ENCODE results near the gene RASA2. TPM values are rescaled to one million over a fixed set of nuclear protein-coding genes. Genes with fewer than 3 reads are reported as not detected.

RASA2 gene
- polyA plus RNA-seq, 1 donor from 2014 or later: 37.5 TPM

- Histone ChIP-seq H3K36me3 (ENCODE audit: insufficient read depth, low read length) (no peaks in the 10 kb centered on the region), H2AFZ (ENCODE audit: low read depth, low read length) (peak overlapping the region; percentile 58), H3K27me3 (ENCODE audit: insufficient read depth, low read depth, low read length) (no peaks in the 10 kb centered on the region), H3K4me2 (ENCODE audit: low read length) (no peak overlapping the region), H3K9ac (ENCODE audit: low read length) (no peak overlapping the region), H3K4me3 (ENCODE audit: low read length) (no peak overlapping the region), H3K9me3 (ENCODE audit: low read length) (no peaks in the 10 kb centered on the region), H3K9me2 (ENCODE audit: insufficient read depth, low read length) (no peaks in the 10 kb centered on the region), H3F3A (ENCODE audit: insufficient read depth, low read length, poor library complexity, severe bottlenecking) (peaks cover 3% of the 10 kb centered on the region), H4K20me1 (ENCODE audit: insufficient read depth) (no peaks in the 10 kb centered on the region), H3K79me2 (replicated peaks; ENCODE audit: insufficient read depth, low read length) (no peaks in the 10 kb centered on the region), H3K27ac (ENCODE audit: low read length) (peak overlapping the region; percentile 40)
- TF ChIP-seq REST (IDR thresholded peaks at IDR 0.05; ENCODE audit: borderline replicate concordance) (no peak), CTCF (IDR thresholded peaks at IDR 0.05; ENCODE audit: poor library complexity, severe bottlenecking) (peak; percentile 70), EZH2 (IDR thresholded peaks at IDR 0.05; ENCODE audit: borderline replicate concordance, insufficient read depth, low read length, poor library complexity, severe bottlenecking) (no peak), RAD21 (conservative IDR thresholded peaks at IDR 0.05) (peak; percentile 70), POLR2AphosphoS5 (IDR thresholded peaks at IDR 0.05) (no peak), TAF1 (IDR thresholded peaks at IDR 0.05; ENCODE audit: low read depth) (no peak), SMC3 (conservative IDR thresholded peaks at IDR 0.05; ENCODE audit: poor library complexity) (peak; percentile 78), MXI1 (conservative IDR thresholded peaks at IDR 0.05; ENCODE audit: poor library complexity, severe bottlenecking) (no peak)
Observed at GRCh38 chr3:141465221-141465620, 21.6 kb upstream of the RASA2 start.

DNA sequence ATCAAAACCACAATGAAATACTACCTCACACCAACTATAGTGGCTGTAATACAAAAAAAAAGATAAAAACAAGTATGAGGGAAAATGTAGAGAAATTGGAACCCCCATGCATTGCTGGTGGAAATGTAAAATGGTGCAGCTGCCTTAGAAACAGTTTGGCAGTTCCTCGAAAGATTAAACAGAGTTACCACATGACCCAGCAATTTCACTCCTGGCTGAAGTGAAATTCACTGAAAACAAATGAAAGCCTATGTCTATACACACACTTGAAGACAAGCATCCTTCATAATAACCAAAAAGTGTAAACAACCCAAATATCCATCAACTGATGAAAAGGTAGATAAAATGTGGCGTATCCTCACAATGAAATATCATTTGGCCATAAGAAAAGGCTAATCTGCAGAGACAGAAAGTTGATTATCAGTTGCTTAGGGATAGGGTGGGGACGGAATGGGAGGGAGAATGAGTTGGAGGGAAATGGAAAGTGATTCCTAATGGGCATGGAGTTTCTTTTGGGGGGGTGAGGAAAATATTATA, 20.1 kb upstream of the RASA2 start:
- H3K9me3 ChIP-seq (ENCODE audit: low read length): no peaks in the 10 kb centered on the region
- H2AFZ ChIP-seq (ENCODE audit: low read depth, low read length): no peak overlapping the region
- no peak overlapping the region for H3K4me2 ChIP-seq (ENCODE audit: low read length)
- H3K27me3 ChIP-seq (ENCODE audit: insufficient read depth, low read depth, low read length): no peaks in the 10 kb centered on the region
- no peaks in the 10 kb centered on the region for H3K36me3 ChIP-seq (ENCODE audit: insufficient read depth, low read length)
- no peaks in the 10 kb centered on the region for H3K9me2 ChIP-seq (ENCODE audit: insufficient read depth, low read length)
- H3F3A ChIP-seq (ENCODE audit: insufficient read depth, low read length, poor library complexity, severe bottlenecking): peaks cover 3% of the 10 kb centered on the region
- no peak overlapping the region for H3K27ac ChIP-seq (ENCODE audit: low read length)
- no peak for TF ChIP-seq SMC3 (conservative IDR thresholded peaks at IDR 0.05; ENCODE audit: poor library complexity)
- no peak for TF ChIP-seq RAD21 (conservative IDR thresholded peaks at IDR 0.05)
- H3K79me2 ChIP-seq (replicated peaks; ENCODE audit: insufficient read depth, low read length): no peaks in the 10 kb centered on the region
- no peaks in the 10 kb centered on the region for H4K20me1 ChIP-seq (ENCODE audit: insufficient read depth)
- no peak overlapping the region for H3K9ac ChIP-seq (ENCODE audit: low read length)
- H3K4me3 ChIP-seq (ENCODE audit: low read length): no peak overlapping the region

DNA sequence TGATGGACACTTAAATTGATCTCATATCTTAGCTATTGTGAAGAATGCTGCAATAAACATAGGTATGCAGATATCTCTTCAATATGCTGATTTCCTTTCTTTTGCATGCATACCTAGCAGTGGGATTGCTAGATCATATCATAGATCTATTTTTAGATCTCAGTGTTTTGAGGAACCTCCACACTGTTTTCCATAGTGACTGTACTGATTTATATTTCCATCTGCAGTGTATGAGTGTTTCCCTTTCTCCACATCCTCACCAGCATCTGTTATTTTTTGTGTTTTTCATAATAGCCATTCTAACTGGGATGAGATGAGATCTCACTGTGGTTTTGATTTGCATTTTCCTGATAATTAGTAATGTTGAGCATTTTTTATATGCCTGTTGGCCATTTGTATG, 17.1 kb upstream of the RASA2 start:
- TF ChIP-seq SMC3 (conservative IDR thresholded peaks at IDR 0.05; ENCODE audit: poor library complexity) (no peak), CTCF (IDR thresholded peaks at IDR 0.05; ENCODE audit: poor library complexity, severe bottlenecking) (no peak), RAD21 (conservative IDR thresholded peaks at IDR 0.05) (no peak)

More for the DNA sequence above, 17.1 kb upstream of the RASA2 start:
- H3K36me3 ChIP-seq (ENCODE audit: insufficient read depth, low read length): no peaks in the 10 kb centered on the region
- no peak overlapping the region for H3K4me2 ChIP-seq (ENCODE audit: low read length)
- H3K79me2 ChIP-seq (replicated peaks; ENCODE audit: insufficient read depth, low read length): no peaks in the 10 kb centered on the region
- H3K27me3 ChIP-seq (ENCODE audit: insufficient read depth, low read depth, low read length): no peaks in the 10 kb centered on the region
- no peak overlapping the region for H3K9ac ChIP-seq (ENCODE audit: low read length)
- no peaks in the 10 kb centered on the region for H4K20me1 ChIP-seq (ENCODE audit: insufficient read depth)
- peaks cover 3% of the 10 kb centered on the region for H3F3A ChIP-seq (ENCODE audit: insufficient read depth, low read length, poor library complexity, severe bottlenecking)
- H3K9me2 ChIP-seq (ENCODE audit: insufficient read depth, low read length): no peaks in the 10 kb centered on the region
- H3K27ac ChIP-seq (ENCODE audit: low read length): peak overlapping the region; percentile 19
- H3K4me3 ChIP-seq (ENCODE audit: low read length): no peak overlapping the region
- H3K9me3 ChIP-seq (ENCODE audit: low read length): no peaks in the 10 kb centered on the region
- no peak overlapping the region for H2AFZ ChIP-seq (ENCODE audit: low read depth, low read length)
